SK-N-SH (cell line): ENCODE data around the gene ROBO1. TPM values are rescaled to one million over a fixed set of nuclear protein-coding genes. Genes with fewer than 3 reads are reported as not detected.
A peak's percentile ranks its signal among the peaks of the same experiment; 100 is the strongest.

Source experiments
- CTCF ChIA-PET: fragments of 300-600, 350-600 bp; formaldehyde crosslinking; extraction: SDS; loops from one replicate; lab custom pipeline; 2021; lab: Yijun Ruan, JAX
- POLR2A ChIA-PET: fragments of 350-600 bp; sonication (Branson Sonifier 250); formaldehyde crosslinking; extraction: SDS; loops from one replicate; lab custom pipeline; 2020; ENCODE audit warnings: antibody characterized with exemption, inconsistent platforms; lab: Yijun Ruan, JAX
- DNase-seq: peaks from one replicate; pipeline ENCODE4 v3.0.0; 2012
- H2AFZ ChIP-seq: fragments of 200-600 bp; sonication (generic); 2 replicates; pipeline ENCODE4 v1.8.1; 2016; ENCODE audit warnings: antibody characterized with exemption, mild to moderate bottlenecking, low read depth
- H3F3A ChIP-seq: fragments of 200-600 bp; sonication (generic); replicated peaks from 2 replicates; pipeline ENCODE3; 2016; ENCODE audit warnings: antibody characterized with exemption, mild to moderate bottlenecking; ENCODE audit not compliant: insufficient read depth
- H3K27ac ChIP-seq, 2 experiments: fragments of 200-500 bp in 1 of 2; fragments of 200-600 bp in 1 of 2; sonication (Bioruptor generic) in 1 of 2; sonication (generic), shearing (Covaris generic) in 1 of 2; 2 replicates each; pipeline versions ENCODE4 v1.5.1 to v1.6.1; 2014 to 2016; ENCODE audit warnings: low read depth in 2 of 2, inconsistent platforms in 1 of 2, low read length in 1 of 2, mild to moderate bottlenecking in 1 of 2, mixed read lengths in 1 of 2
- H3K27me3 ChIP-seq: fragments of 200-600 bp; sonication (generic), shearing (Covaris generic); 2 replicates; pipeline ENCODE4 v1.6.1; 2016; ENCODE audit warnings: mixed run types; ENCODE audit not compliant: insufficient read depth
- H3K36me3 ChIP-seq, 2 experiments: fragments of 200-500 bp in 1 of 2; fragments of 200-600 bp in 1 of 2; sonication (Bioruptor generic) in 1 of 2; sonication (generic) in 1 of 2; replicated peaks in 1 of 2; 2 replicates each; pipeline versions ENCODE3 to v1.5.1; 2014 to 2016; ENCODE audit warnings: low read length in 1 of 2, mild to moderate bottlenecking in 1 of 2; ENCODE audit not compliant: insufficient read depth in 2 of 2, control insufficient read depth in 1 of 2
- H3K4me1 ChIP-seq, 2 experiments: fragments of 200-500 bp in 1 of 2; fragments of 200-600 bp in 1 of 2; sonication (Bioruptor generic) in 1 of 2; sonication (generic), shearing (Covaris generic) in 1 of 2; 2 replicates each; pipeline versions ENCODE4 v1.5.1 to v1.6.1; 2014 to 2016; ENCODE audit warnings: low read depth in 1 of 2, low read length in 1 of 2, mixed run types in 1 of 2; ENCODE audit not compliant: insufficient read depth in 2 of 2, control insufficient read depth in 1 of 2
- H3K4me2 ChIP-seq: fragments of 200-600 bp; sonication (generic), shearing (Covaris generic); 2 replicates; pipeline ENCODE4 v1.6.1; 2017; ENCODE audit warnings: mixed run types
- H3K4me3 ChIP-seq, 2 experiments: fragments of 200-500 bp in 1 of 2; fragments of 200-600 bp in 1 of 2; sonication (Bioruptor generic) in 1 of 2; sonication (generic), shearing (Covaris generic) in 1 of 2; 2 replicates each; pipeline versions ENCODE4 v1.5.1 to v1.8.1; 2014 to 2016; ENCODE audit warnings: low read depth in 2 of 2, inconsistent platforms in 1 of 2, low read length in 1 of 2, mild to moderate bottlenecking in 1 of 2, mixed read lengths in 1 of 2, moderate library complexity in 1 of 2
- H3K79me2 ChIP-seq: fragments of 200-600 bp; sonication (generic); 2 replicates; pipeline ENCODE4 v1.8.1; 2017; ENCODE audit warnings: mild to moderate bottlenecking; ENCODE audit not compliant: insufficient read depth
- H3K9ac ChIP-seq: fragments of 200-600 bp; sonication (generic); 2 replicates; pipeline ENCODE4 v1.6.1; 2017; ENCODE audit warnings: mixed run types
- H3K9me2 ChIP-seq: fragments of 200-600 bp; sonication (generic); 2 replicates; pipeline ENCODE4 v1.6.1; 2017; ENCODE audit warnings: mixed run types
- H3K9me3 ChIP-seq: fragments of 200-600 bp; sonication (generic); 2 replicates; pipeline ENCODE4 v1.6.1; 2017; ENCODE audit warnings: mixed run types, mild to moderate bottlenecking, moderate library complexity
- H4K20me1 ChIP-seq: fragments of 200-600 bp; sonication (generic); 2 replicates; pipeline ENCODE4 v1.6.1; 2017; ENCODE audit warnings: mild to moderate bottlenecking, mixed run types; ENCODE audit not compliant: insufficient read depth
- CHD2 ChIP-seq: fragments of 150-350 bp; IDR thresholded peaks from 2 replicates; pipeline ENCODE4 v1.6.1; 2018; ENCODE audit warnings: low read length; ENCODE audit not compliant: partially characterized antibody
- EP300 ChIP-seq, 2 experiments: IDR thresholded peaks; 2 replicates each; pipeline versions ENCODE4 v1.4.0 to v1.6.1; 2012; ENCODE audit warnings: borderline replicate concordance in 1 of 2, low read depth in 1 of 2, low read length in 1 of 2
- EZH2phosphoT487 ChIP-seq: fragments of 200-600 bp; sonication (generic); IDR thresholded peaks from 2 replicates; pipeline ENCODE4 v1.6.1; 2017; ENCODE audit warnings: low read depth, mixed run types, mild to moderate bottlenecking, antibody characterized with exemption, moderate library complexity, borderline replicate concordance
- FOSL2 ChIP-seq: IDR thresholded peaks from 2 replicates; pipeline ENCODE4 v1.4.0; 2012; ENCODE audit warnings: low read depth, mild to moderate bottlenecking, moderate library complexity, borderline replicate concordance
- FOXM1 ChIP-seq: IDR thresholded peaks from 2 replicates; pipeline ENCODE4 v1.4.0; 2012; ENCODE audit warnings: low read depth, mild to moderate bottlenecking
- GATA2 ChIP-seq: sonication (generic); formaldehyde crosslinking; IDR thresholded peaks from 2 replicates; pipeline ENCODE4 v1.5.0; 2020; ENCODE audit warnings: mild to moderate bottlenecking, missing genetic modification reagents
- IRF3 ChIP-seq: fragments of 150-350 bp; IDR thresholded peaks from 2 replicates; pipeline ENCODE4 v1.6.1; 2016; ENCODE audit warnings: mild to moderate bottlenecking, low read depth, low read length
- JUND ChIP-seq: IDR thresholded peaks from 2 replicates; pipeline ENCODE4 v1.4.0; 2012
- NFIC ChIP-seq: IDR thresholded peaks from 2 replicates; pipeline ENCODE4 v1.4.0; 2012; ENCODE audit warnings: borderline replicate concordance
- NRF1 ChIP-seq: IDR thresholded peaks from 2 replicates; pipeline ENCODE4 v1.6.1; 2012; ENCODE audit warnings: low read depth, mild to moderate bottlenecking, low read length
- POLR2AphosphoS5 ChIP-seq: IDR thresholded peaks from 2 replicates; pipeline ENCODE4 v1.6.1; 2012; ENCODE audit warnings: low read depth, low read length
- RAD21 ChIP-seq: IDR thresholded peaks from 2 replicates; pipeline ENCODE4 v1.6.1; 2012; ENCODE audit warnings: mild to moderate bottlenecking, low read length
- RCOR1 ChIP-seq: fragments of 150-350 bp; IDR thresholded peaks from 2 replicates; pipeline ENCODE4 v1.6.1; 2017; ENCODE audit warnings: antibody characterized with exemption, low read length
- RXRA ChIP-seq: IDR thresholded peaks from 2 replicates; pipeline ENCODE4 v1.4.0; 2012; ENCODE audit warnings: low read depth, mild to moderate bottlenecking, borderline replicate concordance
- SIN3A ChIP-seq: IDR thresholded peaks from 2 replicates; pipeline ENCODE4 v1.6.1; 2012; ENCODE audit warnings: low read depth, mild to moderate bottlenecking, low read length, moderate library complexity, borderline replicate concordance
- SMC3 ChIP-seq: IDR thresholded peaks from 2 replicates; pipeline ENCODE4 v1.6.1; 2012; ENCODE audit warnings: low read depth, low read length, improper control_type of control experiment
- TAF1 ChIP-seq: IDR thresholded peaks from 2 replicates; pipeline ENCODE4 v1.6.1; 2012; ENCODE audit warnings: low read depth, mild to moderate bottlenecking, low read length, moderate library complexity, borderline replicate concordance
- TCF12 ChIP-seq: IDR thresholded peaks from 2 replicates; pipeline ENCODE4 v1.4.0; 2012
- YY1 ChIP-seq: IDR thresholded peaks from 2 replicates; pipeline ENCODE4 v1.4.0; 2012; ENCODE audit warnings: low read depth, mild to moderate bottlenecking
- WGBS: methylation state at CpG from one replicate; pipeline ENCODE4 v1.1.6; 2017; ENCODE audit warnings: low lambda C conversion rate; 5-methylcytosine and 5-hydroxymethylcytosine counted together
- polyA plus RNA-seq, 3 experiments: library from polyadenylated mRNA; depleted of rRNA; stranded (reverse); fragments of >200 nt; gene quantifications; 2 replicates each; pipeline ENCODE4 v1.2.3, GENCODE V29; 2012
- TF ChIP-seq, protein P1 (sequence below): fragments of 150-350 bp; IDR thresholded peaks from 2 replicates; pipeline ENCODE4 v1.6.1; 2017; ENCODE audit warnings: antibody characterized with exemption, low read length, low read depth, borderline replicate concordance
- TF ChIP-seq, protein P2 (sequence below): IDR thresholded peaks from 2 replicates; pipeline ENCODE4 v1.4.0; 2012; ENCODE audit warnings: low read depth
- TF ChIP-seq, protein P3 (sequence below): IDR thresholded peaks from 2 replicates; pipeline ENCODE4 v1.6.1; 2012; ENCODE audit warnings: mild to moderate bottlenecking, low read depth, low read length, moderate library complexity

Gene ROBO1
- polyA plus RNA-seq, 1 of the 3 experiments (the other 2 are of a cell fraction): 22.7 TPM

- H3K9me2 ChIP-seq: no peaks in the 10 kb centered on the region; the same call in 1 of the 2 replicates
- H3K79me2 ChIP-seq: no peaks in the 10 kb centered on the region
- TF ChIP-seq YY1 (no peak), NFIC (no peak), RCOR1 (no peak), TCF12 (no peak), TAF1 (no peak), RXRA (no peak), FOSL2 (no peak), NRF1 (no peak), EP300 (IDR thresholded peaks at IDR 0.05; ENCODE audit: borderline replicate concordance in 1 of 2, low read depth in 1 of 2, low read length in 1 of 2) (no peak), EZH2phosphoT487 (no peak), RAD21 (no peak), FOXM1 (no peak), JUND (no peak)
- TF ChIP-seq, protein P1, sequence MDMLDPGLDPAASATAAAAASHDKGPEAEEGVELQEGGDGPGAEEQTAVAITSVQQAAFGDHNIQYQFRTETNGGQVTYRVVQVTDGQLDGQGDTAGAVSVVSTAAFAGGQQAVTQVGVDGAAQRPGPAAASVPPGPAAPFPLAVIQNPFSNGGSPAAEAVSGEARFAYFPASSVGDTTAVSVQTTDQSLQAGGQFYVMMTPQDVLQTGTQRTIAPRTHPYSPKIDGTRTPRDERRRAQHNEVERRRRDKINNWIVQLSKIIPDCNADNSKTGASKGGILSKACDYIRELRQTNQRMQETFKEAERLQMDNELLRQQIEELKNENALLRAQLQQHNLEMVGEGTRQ: no peak
- H3K4me1 ChIP-seq: 0 out of 4 replicates have a peak, but pooled peaks cover 0 to 4% of the 10 kb centered on the region in 2 experiments
- peaks cover 19% of the 10 kb centered on the region for H3F3A ChIP-seq
- no peak overlapping the region for H3K4me3 ChIP-seq
- no peak overlapping the region for H3K4me2 ChIP-seq
- H2AFZ ChIP-seq: peak overlapping the region; percentile 66
- 87% methylated on average over 6 of the region's 6 CpGs for WGBS
- no peaks in the 10 kb centered on the region for H4K20me1 ChIP-seq
- no peak for DNase-seq
- CTCF ChIA-PET: interaction anchor here (1.7 kb wide), 1 partner anchor 52 kb away, joined by 3 read pairs; no protein-coding TSS in a partner anchor
- H3K27ac ChIP-seq: peak overlapping the region in 1 of 2 experiments; percentile 82; a peak in 2 of 4 replicates
- H3K36me3 ChIP-seq: no peaks in the 10 kb centered on the region
- POLR2A ChIA-PET: no interaction called here
- H3K9me3 ChIP-seq: no peaks in the 10 kb centered on the region
- no peak overlapping the region for H3K9ac ChIP-seq
- H3K27me3 ChIP-seq: no peaks in the 10 kb centered on the region
Observed at GRCh38 chr3:79040091-79040490, 727.7 kb downstream of the ROBO1 start.

- no peaks in the 10 kb centered on the region for H4K20me1 ChIP-seq
- TF ChIP-seq, protein P2, sequence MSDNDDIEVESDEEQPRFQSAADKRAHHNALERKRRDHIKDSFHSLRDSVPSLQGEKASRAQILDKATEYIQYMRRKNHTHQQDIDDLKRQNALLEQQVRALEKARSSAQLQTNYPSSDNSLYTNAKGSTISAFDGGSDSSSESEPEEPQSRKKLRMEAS: no peak
- TF ChIP-seq GATA2 (CRISPR knock-in tag): no peak
- no peak for TF ChIP-seq EP300 (IDR thresholded peaks at IDR 0.05; ENCODE audit: borderline replicate concordance in 1 of 2, low read depth in 1 of 2, low read length in 1 of 2)
- TF ChIP-seq IRF3: no peak
- TF ChIP-seq, protein P1: no peak
- no peak for TF ChIP-seq NFIC
- TF ChIP-seq RAD21: no peak
- TF ChIP-seq, protein P3, sequence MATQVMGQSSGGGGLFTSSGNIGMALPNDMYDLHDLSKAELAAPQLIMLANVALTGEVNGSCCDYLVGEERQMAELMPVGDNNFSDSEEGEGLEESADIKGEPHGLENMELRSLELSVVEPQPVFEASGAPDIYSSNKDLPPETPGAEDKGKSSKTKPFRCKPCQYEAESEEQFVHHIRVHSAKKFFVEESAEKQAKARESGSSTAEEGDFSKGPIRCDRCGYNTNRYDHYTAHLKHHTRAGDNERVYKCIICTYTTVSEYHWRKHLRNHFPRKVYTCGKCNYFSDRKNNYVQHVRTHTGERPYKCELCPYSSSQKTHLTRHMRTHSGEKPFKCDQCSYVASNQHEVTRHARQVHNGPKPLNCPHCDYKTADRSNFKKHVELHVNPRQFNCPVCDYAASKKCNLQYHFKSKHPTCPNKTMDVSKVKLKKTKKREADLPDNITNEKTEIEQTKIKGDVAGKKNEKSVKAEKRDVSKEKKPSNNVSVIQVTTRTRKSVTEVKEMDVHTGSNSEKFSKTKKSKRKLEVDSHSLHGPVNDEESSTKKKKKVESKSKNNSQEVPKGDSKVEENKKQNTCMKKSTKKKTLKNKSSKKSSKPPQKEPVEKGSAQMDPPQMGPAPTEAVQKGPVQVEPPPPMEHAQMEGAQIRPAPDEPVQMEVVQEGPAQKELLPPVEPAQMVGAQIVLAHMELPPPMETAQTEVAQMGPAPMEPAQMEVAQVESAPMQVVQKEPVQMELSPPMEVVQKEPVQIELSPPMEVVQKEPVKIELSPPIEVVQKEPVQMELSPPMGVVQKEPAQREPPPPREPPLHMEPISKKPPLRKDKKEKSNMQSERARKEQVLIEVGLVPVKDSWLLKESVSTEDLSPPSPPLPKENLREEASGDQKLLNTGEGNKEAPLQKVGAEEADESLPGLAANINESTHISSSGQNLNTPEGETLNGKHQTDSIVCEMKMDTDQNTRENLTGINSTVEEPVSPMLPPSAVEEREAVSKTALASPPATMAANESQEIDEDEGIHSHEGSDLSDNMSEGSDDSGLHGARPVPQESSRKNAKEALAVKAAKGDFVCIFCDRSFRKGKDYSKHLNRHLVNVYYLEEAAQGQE: no peak
- no peak for TF ChIP-seq JUND
- no peak for TF ChIP-seq SMC3
- TF ChIP-seq CHD2: no peak
- no peak for TF ChIP-seq POLR2AphosphoS5
- TF ChIP-seq RXRA: no peak
- no peak for TF ChIP-seq FOXM1
- no peak for TF ChIP-seq SIN3A
- TF ChIP-seq RCOR1: no peak
Observed at GRCh38 chr3:79039192-79039591, 728.6 kb downstream of the ROBO1 start.

More at GRCh38 chr3:79039192-79039591, 728.6 kb downstream of the ROBO1 start:
- ChIA-PET CTCF (interaction anchor here (1.7 kb wide), 1 partner anchor 51 kb away, joined by 3 read pairs; no protein-coding TSS in a partner anchor), POLR2A (no interaction called here)
- no peak overlapping the region for H2AFZ ChIP-seq
- H3K4me3 ChIP-seq: no peak overlapping the region
- H3K27me3 ChIP-seq: no peaks in the 10 kb centered on the region
- H3K79me2 ChIP-seq: no peaks in the 10 kb centered on the region
- H3K36me3 ChIP-seq: no peaks in the 10 kb centered on the region
- no peaks in the 10 kb centered on the region for H3K9me2 ChIP-seq
- no peak overlapping the region for H3K9ac ChIP-seq
- no peak for DNase-seq
- H3K4me1 ChIP-seq: 0 out of 4 replicates have a peak, but pooled peaks cover 0 to 4% of the 10 kb centered on the region in 2 experiments
- no peak overlapping the region for H3K27ac ChIP-seq
- H3K9me3 ChIP-seq: no peaks in the 10 kb centered on the region
- no peak overlapping the region for H3K4me2 ChIP-seq
- H3F3A ChIP-seq: peaks cover 19% of the 10 kb centered on the region
- WGBS: 86% methylated on average over 6 of the region's 6 CpGs
